ENCODE data around the gene NTRK2.

- TF ChIP-seq, protein P1, sequence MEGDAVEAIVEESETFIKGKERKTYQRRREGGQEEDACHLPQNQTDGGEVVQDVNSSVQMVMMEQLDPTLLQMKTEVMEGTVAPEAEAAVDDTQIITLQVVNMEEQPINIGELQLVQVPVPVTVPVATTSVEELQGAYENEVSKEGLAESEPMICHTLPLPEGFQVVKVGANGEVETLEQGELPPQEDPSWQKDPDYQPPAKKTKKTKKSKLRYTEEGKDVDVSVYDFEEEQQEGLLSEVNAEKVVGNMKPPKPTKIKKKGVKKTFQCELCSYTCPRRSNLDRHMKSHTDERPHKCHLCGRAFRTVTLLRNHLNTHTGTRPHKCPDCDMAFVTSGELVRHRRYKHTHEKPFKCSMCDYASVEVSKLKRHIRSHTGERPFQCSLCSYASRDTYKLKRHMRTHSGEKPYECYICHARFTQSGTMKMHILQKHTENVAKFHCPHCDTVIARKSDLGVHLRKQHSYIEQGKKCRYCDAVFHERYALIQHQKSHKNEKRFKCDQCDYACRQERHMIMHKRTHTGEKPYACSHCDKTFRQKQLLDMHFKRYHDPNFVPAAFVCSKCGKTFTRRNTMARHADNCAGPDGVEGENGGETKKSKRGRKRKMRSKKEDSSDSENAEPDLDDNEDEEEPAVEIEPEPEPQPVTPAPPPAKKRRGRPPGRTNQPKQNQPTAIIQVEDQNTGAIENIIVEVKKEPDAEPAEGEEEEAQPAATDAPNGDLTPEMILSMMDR (IDR thresholded peaks at IDR 0.05 in 4 of 5, conservative IDR thresholded peaks at IDR 0.05 in 1 of 5) = no peak
- no peak for TF ChIP-seq POLR2A (IDR thresholded peaks at IDR 0.05)
These were observed 579 bp upstream of the NTRK2 start for GRCh38 chr9:84669013-84669287.
